ENCODE measurements around the gene MED9.

GRCh38 chr17:17474341-17474740 is 2.5 kb upstream of the MED9 start:
- TF ChIP-seq POLR2A (IDR thresholded peaks at IDR 0.05), result no peak
- no peak for TF ChIP-seq EP300 (IDR thresholded peaks at IDR 0.05)
